Activated CD4-positive, alpha-beta T cell treated with anti-CD3 and anti-CD28 coated beads, Interleukin-2, Interleukin-6, amounts not matched to agents 100 ng/mL and 50 ng/mL, durations not matched to agents 16 hours and 8 hours (primary cell): ENCODE data around the gene POP7.
"Not testable (repeated sequence)": the region's sequence is repeated elsewhere in the genome, so short reads cannot be mapped to it uniquely, and the experiment has no call there.

Experiments
- DNase-seq: peaks from one replicate; pipeline ENCODE4 v3.0.0-alpha.2; 2020

The POP7 gene

DNA sequence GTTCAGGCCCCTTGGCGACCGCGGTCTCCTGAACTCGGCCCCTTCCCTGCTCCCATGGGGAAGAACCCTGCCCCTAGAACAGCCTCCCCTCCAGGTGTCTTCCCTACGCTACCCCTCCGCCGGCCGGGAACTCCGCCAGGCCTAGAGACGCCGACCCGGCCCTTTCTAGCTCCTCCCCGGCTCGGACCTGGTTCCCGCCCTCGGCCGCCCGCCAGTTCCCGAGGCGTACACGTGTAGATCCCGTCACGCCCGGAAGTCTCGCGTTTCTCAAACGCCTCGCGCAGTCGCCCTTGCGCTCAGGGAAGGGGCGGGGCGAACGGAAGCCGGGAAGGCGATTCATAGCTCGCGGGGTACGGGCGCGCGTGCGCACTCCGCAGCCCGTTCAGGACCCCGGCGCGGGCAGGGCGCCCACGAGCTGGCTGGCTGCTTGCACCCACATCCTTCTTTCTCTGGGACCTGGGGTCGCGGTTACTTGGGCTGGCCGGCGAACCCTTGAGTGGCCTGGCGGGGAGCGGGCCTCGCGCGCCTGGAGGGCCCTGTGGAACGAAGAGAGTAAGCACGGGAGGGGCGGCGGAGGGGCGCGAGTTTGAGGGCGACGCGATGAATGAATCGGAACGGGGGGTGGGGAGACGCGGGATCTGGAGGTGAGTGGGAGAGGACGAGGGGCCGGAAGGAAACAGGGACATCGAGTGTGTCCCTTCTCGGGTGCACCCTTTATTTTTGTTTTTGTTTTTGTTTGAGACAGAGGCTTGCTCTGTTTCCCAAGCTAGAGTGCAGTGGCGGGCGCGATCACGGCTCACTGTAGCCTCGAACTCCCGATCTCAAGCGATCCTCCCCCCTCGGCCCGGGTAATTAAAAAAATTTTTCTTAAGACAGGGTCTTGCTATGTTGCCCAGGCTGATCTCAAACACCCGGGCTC, at the start of gene POP7:
TSS of gene POP7 (plus strand) at position 369 of the 919 bp plus-strand sequence. CDS start 710 bp downstream, outside the sequence.
- DNase-seq = peak; percentile 99

DNA sequence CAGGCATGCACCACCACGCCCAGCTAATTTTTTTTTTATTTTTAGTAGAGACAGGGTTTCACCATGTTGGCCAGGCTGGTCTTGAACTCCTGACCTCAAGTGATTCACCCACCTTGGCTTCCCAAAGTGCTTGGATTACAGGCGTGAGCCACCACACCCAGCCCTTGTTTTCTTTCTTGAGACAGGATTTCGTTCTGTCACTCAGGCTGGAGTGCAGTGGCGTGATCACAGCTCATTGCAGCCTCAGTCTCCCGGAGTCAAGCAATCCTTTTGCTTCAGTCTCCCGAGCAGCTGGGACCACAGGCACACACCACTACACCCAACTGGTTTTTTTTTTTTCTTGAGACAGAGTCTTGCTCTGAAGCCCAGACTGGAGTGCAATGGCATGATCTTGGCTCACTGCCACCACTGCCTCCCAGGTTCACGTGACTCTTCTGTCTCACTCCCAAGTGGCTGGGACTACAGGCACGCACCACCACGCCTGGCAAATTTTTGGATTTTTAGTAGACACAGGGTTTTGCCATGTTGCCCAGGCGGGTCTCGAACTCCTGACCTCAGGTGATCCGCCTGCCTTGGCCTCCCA, 43.6 kb upstream of the POP7 start:
- DNase-seq = not testable (repeated sequence)

DNA sequence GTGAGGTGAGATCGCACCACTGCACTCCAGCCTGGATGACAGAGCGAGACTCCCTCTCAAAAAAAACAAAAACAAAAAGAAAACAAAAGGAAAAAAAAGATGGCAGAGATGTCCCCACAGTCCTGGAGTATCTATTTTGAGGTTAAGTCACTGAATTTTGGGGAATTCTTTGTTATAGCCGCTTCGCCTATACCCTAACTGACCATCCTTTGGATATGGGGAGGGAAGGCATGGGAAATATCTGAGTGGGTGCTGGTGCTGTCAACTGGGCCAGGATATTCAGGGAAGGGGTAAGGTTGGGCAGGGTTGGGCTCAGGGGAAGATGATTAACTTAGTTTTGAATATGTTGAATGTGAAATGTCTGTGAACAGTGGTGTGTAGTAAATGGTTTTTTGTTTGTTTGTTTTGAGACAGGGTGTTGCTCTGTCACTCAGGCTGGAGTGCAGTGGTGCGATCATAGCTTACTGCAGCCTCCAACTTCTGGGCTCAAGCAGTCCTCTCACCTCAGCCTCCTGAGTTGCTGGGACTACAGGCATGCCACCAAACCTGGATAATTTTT, 40.7 kb upstream of the POP7 start:
- no peak for DNase-seq

DNA sequence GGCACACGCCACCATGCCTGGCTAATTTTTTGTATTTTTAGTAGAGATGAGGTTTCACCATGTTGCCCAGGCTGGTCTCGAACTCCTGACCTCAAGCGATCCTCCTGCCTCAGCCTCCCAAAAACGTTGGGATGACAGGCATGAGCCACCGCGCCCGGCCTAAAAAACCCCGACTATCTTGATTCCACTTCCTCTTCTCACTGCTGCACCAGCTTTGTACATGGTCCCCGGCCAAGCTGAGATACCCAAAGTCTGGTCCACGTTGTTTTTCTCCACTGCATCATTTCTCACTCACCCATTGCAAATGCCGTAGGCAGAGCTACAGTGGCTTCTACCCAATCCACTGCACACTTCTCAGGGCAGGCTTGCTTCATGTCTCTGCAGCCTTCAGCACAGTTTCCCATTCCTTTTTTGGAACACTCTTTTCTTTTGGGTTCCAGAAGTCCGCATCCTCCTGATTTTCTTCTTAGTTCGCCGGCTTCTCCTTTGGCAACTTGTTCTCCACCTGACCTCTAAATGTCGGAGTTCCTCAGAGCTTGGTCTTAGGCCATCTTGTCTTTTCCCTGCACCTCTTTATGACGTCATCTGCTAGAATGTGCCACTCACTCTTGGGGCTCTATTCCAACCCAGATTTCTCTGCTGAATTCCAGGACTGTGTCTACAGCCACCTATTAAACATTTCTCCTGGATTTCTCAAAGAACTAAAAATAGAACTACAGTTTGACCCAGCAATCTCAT, 38.4 kb upstream of the POP7 start:
- no peak for DNase-seq

DNA sequence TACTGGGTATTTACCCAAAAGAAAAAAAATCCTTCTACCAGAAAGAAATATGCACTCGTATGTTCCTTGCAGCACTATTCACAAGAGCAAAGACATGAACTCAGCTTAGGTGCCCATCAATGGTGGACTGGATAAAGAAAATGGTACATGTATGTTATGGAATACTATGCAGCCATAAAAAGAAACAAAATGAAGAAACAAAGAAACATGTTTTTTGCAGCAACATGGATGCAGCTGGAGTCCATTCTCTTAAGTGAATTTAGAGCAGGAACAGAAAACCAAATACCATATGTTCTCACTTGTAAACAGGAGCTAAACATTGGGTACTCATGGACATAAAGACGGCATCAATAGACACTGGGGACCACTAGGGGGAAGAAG, 37.9 kb upstream of the POP7 start:
- DNase-seq = no peak

DNA sequence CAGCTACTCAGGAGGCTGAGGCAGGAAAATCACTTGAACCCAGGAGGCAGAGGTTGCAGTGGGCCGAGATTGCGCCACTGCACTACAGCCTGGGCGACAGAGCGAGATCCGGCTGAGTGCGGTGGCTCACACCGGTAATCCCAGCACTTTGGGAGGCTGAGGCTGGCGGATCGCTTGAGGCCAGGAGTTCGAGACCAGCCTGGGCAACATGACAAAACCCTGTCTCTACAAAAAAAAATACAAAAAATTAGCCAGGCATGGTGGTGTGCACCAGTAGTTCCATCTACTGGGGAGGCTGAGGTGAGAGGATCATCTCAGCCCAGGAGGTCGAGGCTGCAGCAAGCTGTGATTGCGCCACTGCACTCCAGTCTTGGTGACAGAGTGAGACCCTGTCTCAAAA, 36.8 kb upstream of the POP7 start:
- not testable (repeated sequence) for DNase-seq

DNA sequence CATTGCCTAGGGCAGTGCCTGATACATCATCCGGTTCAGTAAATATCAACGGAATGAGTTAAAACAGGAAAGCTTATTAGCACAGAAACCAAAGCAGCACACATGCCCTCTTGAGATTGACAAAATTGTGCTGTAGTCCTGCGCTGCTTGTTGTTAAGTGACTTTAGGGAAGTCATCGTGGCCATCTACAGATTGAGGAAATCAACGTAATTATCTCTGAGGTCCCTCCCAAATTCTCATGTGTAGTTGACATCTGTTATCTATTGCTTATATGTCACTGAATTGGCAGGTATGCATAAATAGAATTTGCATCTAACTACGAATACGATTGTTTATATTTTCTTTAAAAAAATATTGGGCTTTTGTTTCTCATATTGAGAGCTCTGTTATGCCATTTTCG, 35.8 kb upstream of the POP7 start:
- DNase-seq = no peak

DNA sequence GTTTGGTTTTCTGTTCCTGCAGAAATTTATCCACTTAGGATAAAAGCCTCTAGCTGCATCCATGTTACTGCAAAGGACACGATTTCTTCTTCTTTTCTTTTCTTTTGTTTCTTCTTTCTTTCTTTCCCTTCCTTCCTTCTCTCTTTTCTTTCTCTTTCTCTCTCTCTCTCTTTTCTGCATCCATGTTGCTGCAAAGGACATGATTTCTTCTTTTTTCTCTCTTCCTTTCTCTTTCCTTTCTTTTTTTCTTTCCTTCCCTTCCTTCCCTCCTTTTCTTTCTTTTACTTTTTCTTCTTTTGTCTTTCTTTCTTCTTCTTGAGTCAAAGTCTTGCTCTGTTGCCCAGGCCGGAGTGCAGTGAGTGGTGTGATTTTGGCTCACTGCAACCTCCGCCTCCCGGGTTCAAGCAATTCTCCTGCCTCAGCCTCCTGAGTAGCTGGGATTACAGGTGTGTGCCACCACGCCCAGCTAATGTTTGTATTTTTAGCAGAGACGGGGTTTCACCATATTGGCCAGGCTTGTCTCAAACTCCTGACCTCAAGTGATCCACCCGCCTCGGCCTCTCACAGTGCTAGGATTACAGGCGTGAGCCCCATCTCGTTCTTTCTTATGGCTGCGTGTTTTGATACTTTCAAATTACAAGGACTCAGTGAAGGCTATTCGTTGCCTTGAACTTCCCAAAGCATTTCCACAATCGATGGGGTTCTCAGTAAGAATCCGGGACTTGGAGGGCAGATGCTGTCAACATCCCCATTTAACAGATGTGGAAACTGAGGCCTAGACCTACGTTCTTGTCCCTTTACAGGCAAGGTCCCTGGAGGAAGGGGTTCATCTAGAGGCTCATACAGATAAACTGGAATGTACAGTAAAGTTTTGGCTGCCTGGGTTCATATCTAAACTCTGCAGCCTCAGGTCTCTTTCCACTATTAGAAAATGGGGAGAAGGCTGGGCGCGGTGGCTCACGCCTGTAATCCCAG, 34.3 kb upstream of the POP7 start:
- no peak for DNase-seq

DNA sequence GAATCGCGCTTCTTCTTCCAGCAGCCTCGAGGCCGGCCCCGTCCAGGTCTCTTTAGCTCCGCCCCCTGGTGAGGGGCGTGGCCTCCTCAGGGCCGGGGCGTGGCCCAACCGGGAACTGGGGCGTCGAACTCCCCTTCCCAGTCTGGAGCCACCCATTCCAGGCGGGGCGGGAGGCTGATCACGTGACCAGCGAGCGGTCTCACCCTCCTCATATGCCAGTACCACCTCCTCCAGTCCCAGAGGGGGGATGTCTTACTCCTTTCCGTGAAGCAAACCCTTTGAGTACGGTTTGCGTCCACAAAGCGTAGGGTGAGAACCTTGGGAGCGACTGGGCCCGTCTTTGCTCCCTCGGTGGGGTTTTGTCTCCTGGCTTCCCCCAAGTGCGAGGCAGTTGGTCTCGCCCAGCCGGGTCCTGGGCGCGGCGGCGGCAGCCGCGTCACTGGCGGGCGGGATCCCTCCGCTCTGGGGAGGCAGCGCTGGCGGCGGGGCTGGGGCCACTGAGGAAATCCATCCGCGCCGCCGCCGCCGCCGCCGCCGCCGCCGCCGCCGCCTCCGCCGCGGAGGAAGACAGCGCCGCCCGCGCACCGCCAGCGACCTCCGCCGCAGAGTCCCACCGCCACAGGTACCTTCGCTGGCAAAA, 32.5 kb upstream of the POP7 start, which contains the start of gene GNB2:
TSS of gene GNB2 (plus strand) at position 439 of the 640 bp plus-strand sequence. CDS start 2,526 bp downstream, outside the sequence.
- DNase-seq = peak; percentile 100

DNA sequence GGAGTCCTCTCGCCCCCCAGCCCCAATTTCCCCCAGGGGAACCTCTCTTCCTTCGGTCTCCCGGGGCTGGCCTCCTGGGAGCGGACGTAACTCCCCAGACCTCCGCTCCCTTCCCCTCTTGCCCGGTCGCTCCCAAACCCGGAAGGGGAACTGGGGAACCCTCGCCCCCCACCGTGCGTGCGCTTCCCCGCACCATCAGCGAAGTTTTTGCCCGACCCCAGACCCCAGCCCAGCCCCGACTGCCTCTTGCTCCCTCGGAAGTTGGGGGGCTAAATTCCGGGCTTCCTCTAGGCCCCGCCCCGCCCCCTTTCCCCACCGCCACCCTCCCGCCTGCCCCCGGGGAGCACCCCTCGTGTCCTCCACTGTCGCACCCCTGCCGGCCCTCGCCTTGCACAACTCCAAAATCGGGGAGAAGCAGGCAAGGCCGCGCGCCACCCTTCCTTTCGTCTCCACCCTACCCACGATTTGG, 31.9 kb upstream of the POP7 start:
- no peak for DNase-seq

DNA sequence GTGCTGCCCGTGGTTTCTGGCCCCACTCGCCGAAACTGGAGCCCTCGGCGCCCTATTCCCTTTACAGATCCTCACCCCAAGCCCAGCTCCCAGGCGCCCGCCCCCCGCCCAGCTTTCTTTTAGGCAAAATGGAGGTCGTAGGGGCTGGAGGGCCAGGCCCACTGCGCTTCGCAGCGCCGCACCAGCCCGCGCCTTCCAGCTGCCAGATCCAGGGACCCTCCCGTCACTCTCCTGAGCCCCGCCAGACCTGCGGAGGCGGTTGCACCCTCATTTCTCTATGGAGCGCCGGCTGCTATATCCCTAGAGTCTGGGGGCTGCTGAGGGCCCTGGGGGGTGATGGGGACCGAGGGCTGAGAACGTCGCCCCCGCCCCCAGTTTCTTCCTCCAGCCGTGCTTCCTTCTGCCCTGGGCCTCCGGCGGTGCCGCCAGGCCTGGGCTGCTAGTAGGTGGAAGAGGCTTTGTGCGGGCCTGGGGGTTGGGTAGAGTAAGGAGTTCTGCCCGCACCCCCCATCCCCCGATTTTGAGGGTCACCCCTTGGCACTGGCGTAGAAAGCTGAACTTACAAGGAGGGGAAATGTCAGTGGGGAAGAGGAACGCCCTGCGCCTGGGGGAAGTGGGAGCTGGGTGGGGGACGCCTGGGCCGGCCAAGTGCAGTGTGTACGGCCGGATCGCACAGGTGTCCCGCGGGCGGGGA, 31.4 kb upstream of the POP7 start:
- no peak for DNase-seq

DNA sequence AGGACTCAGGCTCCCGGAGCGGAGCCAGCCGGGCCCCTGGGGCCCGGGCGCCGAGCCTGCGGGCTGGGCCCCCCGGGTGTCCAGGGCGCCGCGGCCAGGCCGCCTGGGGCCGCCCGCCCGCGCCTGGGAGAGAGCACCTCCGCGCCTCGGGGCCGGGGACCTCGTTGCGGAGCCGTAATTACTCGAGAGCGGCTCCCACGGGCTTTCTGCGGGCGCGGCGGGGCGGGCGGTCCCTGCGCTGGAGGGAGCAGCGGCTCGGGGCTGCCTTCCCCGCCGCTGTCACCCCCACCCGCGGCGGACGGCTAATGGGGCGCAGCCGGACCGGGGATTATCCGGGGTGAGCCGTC, 30.8 kb upstream of the POP7 start:
- DNase-seq = no peak

DNA sequence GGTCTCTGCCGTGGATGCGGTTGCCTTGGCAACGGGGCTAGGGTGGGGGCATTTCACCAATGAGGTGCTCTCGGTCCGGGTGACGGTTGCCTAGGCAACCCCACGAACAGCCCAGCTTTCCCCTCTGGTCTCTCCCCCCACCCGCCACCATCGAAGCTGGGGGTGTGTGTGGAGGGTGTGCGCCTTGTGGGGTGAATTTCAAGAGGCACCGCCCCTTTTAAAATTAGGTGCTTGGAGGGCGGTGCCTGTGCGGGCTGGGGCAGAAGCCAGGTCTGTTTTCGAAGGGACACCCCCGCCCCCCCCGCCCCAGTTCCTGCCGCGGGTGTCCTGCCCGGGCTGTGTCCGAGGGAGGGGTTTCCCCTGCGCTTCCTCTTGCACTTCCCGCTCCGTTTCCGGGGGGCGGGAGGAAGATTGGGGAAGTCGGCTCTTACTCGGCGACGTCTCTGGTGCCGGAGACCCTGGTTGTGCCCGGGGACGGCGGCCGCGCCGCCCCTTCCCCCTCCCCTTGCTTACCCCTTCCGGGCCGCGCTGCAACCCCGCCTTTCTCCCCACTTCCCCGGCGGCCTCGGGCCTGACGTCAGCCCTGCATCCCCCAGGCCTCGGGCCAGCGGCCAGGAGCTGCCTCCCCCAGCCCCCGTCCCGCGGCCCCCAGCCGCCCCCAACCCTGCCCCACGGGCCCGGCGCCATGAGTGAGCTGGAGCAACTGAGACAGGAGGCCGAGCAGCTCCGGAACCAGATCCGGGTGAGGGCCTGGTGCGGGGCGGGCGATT, 30.2 kb upstream of the POP7 start:
- peak; percentile 91 for DNase-seq

DNA sequence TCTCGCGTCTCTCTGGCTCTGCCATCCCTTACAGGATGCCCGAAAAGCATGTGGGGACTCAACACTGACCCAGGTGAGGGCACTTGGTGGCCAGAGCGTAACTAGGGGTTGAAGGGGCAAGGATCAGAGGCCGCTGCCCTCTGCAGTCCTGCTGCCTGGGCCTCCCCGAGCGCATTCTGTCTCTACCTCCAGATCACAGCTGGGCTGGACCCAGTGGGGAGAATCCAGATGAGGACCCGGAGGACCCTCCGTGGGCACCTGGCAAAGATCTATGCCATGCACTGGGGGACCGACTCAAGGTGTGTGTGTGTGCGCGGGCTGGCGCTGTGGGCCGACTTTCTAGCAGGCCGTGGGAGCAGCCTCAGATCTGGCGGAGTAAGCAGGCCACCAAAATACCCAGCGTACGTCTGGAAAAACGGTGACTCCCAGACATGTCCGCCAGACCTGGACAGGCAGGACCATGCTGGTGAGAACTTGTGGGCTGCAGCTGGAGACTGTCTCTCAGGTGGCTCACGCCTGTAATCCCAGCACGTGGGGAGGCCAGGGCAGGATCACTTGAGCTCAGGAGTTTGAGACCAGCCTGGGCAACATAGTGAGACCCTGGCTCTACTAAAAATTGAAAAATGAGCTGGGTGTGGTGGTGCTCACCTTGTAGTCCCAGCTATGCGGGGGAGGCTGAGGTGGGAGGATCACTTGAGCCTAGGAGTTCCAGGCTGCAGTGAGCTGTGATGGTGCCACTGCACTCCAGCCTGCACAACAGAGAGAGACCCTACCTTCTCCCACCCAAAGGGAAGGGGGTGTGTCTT, 29.2 kb upstream of the POP7 start:
- DNase-seq = no peak

DNA sequence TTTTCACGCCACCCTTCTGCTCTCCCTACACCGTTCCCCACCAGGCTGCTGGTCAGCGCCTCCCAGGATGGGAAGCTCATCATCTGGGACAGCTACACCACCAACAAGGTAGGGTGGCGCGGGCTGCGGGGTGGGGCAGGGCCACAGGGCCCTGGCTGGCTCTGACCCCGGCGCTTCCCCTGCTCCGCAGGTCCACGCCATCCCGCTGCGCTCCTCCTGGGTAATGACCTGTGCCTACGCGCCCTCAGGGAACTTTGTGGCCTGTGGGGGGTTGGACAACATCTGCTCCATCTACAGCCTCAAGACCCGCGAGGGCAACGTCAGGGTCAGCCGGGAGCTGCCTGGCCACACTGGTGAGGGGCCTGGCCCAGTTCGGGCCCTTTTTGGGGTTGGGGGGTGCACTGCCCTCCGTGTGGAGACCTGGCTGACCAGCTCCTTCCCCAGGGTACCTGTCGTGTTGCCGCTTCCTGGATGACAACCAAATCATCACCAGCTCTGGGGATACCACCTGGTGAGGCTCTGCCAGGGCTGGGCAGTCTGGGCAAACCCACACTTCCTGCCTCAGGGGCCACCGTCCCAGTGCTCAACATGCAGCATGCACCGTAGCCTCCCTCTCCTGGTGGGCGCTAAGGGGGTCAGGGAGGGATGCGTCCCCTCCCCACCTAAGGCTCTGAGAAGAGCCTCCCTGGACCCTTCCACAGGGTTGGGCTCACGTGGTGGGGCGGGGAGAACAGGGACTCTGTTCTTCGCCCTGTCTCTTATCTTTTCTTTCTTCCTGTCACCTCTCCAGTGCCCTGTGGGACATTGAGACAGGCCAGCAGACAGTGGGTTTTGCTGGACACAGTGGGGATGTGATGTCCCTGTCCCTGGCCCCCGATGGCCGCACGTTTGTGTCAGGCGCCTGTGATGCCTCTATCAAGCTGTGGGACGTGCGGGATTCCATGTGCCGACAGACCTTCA, 28.3 kb upstream of the POP7 start:
- DNase-seq = no peak

DNA sequence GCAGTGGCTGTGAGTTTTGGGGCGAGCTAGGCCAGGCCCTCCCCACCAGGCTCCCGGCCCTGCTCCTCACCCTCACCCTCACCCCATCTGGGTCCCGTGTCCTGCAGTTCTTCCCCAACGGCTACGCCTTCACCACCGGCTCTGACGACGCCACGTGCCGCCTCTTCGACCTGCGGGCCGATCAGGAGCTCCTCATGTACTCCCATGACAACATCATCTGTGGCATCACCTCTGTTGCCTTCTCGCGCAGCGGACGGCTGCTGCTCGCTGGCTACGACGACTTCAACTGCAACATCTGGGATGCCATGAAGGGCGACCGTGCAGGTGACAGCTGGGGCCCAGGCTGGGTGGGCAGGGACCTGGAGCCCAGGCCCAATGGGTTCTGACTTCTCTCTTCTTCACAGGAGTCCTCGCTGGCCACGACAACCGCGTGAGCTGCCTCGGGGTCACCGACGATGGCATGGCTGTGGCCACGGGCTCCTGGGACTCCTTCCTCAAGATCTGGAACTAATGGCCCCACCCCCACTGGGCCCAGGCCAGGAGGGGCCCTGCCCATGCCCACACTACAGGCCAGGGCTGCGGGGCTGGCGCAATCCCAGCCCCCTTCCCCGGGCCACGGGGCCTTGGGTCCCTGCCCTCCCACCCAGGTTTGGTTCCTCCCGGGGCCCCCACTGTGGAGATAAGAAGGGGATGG, 27.5 kb upstream of the POP7 start:
- no peak for DNase-seq
